Thymus (tissue), 11 donors: Measurements from ENCODE around the gene SESN1. TPM values are rescaled to one million over a fixed set of nuclear protein-coding genes. Genes with fewer than 3 reads are reported as not detected.

ENCODE experiments used
- DNase-seq, 9 donors: peaks; one replicate each; pipeline ENCODE4 v3.0.0-alpha.2; 2013; ENCODE audit warnings: low spot score in 9 of 9, low read depth in 6 of 9, missing footprints in 1 of 9
- H3K27ac ChIP-seq, 2 donors: one replicate each; pipeline ENCODE4 v1.5.1; 2013; ENCODE audit warnings: control low read depth in 1 of 2, low read depth in 1 of 2, low read length in 1 of 2, mild to moderate bottlenecking in 1 of 2, moderate library complexity in 1 of 2
- H3K27me3 ChIP-seq, 2 donors: one replicate each; pipeline ENCODE4 v1.5.1; 2013; ENCODE audit warnings: low read length in 1 of 2; ENCODE audit not compliant: control insufficient read depth in 2 of 2, insufficient read depth in 1 of 2
- H3K36me3 ChIP-seq, 2 donors: one replicate each; pipeline ENCODE4 v1.5.1; 2013; ENCODE audit warnings: low read length in 1 of 2, mild to moderate bottlenecking in 1 of 2, moderate library complexity in 1 of 2; ENCODE audit not compliant: control insufficient read depth in 2 of 2, insufficient read depth in 2 of 2
- H3K4me1 ChIP-seq, 2 donors: one replicate each; pipeline ENCODE4 v1.5.1; 2013; ENCODE audit warnings: low read length in 2 of 2; ENCODE audit not compliant: control insufficient read depth in 2 of 2, insufficient read depth in 2 of 2
- H3K4me3 ChIP-seq, 2 donors: one replicate each; pipeline ENCODE4 v1.5.1; 2013; ENCODE audit warnings: low read length in 2 of 2, control low read depth in 1 of 2, mild to moderate bottlenecking in 1 of 2
- H3K9me3 ChIP-seq, 2 donors: one replicate each; pipeline ENCODE4 v1.5.1; 2013; ENCODE audit warnings: low read length in 1 of 2, mild to moderate bottlenecking in 1 of 2; ENCODE audit not compliant: control insufficient read depth in 2 of 2, insufficient read depth in 1 of 2
- WGBS: extraction: QIAGEN DNeasy Blood & Tissue Kit; methylation state at CpG from one replicate; pipeline ENCODE4 v1.1.7; 2013; 5-methylcytosine and 5-hydroxymethylcytosine counted together
- polyA plus RNA-seq: library from polyadenylated mRNA; stranded (reverse); fragments of 200-250 nt; gene quantifications from one replicate; pipeline ENCODE4 v1.2.3, GENCODE V29; 2013
- total RNA-seq: library from RNA; stranded (reverse); fragments of 120-200 nt; gene quantifications from one replicate; pipeline ENCODE4 v1.2.4, GENCODE V29; 2013
- donor health status: healthy.

SESN1 gene
- total and polyA plus RNA-seq, 2 donors, result 19.1 to 76.9 TPM

- 96% methylated on average over 5 of the region's 5 CpGs for WGBS
- no peak overlapping the region for H3K4me3 ChIP-seq
Observed at GRCh38 chr6:108940741-108941140, 153.9 kb downstream of the SESN1 start.

GRCh38 chr6:108937170-108937569 is 157.5 kb downstream of the SESN1 start:
- WGBS, result 100% methylated on average over 1 of the region's 1 CpG
- Histone ChIP-seq H3K27me3 (no peaks in the 10 kb centered on the region), H3K36me3 (no peaks in the 10 kb centered on the region), H3K4me1 (peaks cover under 1 to 12% of the 10 kb centered on the region in 2 donors), H3K4me3 (no peak overlapping the region), H3K27ac (no peak overlapping the region), H3K9me3 (peaks cover 0 to 9% of the 10 kb centered on the region in 2 donors)
- DNase-seq, result no peak

More at GRCh38 chr6:108940741-108941140, 153.9 kb downstream of the SESN1 start:
- Histone ChIP-seq H3K4me1 (peaks cover 8 to 40% of the 10 kb centered on the region in 2 donors), H3K9me3 (peaks cover 0 to 9% of the 10 kb centered on the region in 2 donors), H3K36me3 (no peaks in the 10 kb centered on the region), H3K27me3 (no peaks in the 10 kb centered on the region), H3K27ac (no peak overlapping the region)
- DNase-seq, result no peak

Other genes starting within 250 kb of the SESN1 start
- 1.9 TPM for gene ARMC2, start 246.4 kb downstream of the SESN1 start, total RNA-seq
- 1.8 TPM for gene ARMC2, start 246.4 kb downstream of the SESN1 start, polyA plus RNA-seq
- gene CEP57L1, start 661 bp upstream of the SESN1 start, total RNA-seq, result 22.2 TPM
- gene CEP57L1, start 661 bp upstream of the SESN1 start, polyA plus RNA-seq, result 9.9 TPM